Calu3 (cell line): ENCODE data around the gene SLC44A4. TPM values are rescaled to one million over a fixed set of nuclear protein-coding genes. Genes with fewer than 3 reads are reported as not detected.
"Not testable (repeated sequence)": the region's sequence is repeated elsewhere in the genome, so short reads cannot be mapped to it uniquely, and the experiment has no call there.

Source experiments
- BruUV-seq: library from RNA; stranded (reverse); fragments of 400-500 nt; replicated peaks from 2 replicates; lab custom pipeline; 2021; lab: Mats Ljungman, UMichigan
- CTCF ChIA-PET: fragments of 300-600 bp; sonication (Branson Sonifier 250); formaldehyde crosslinking; loops from one replicate; lab custom pipeline; 2022; ENCODE audit warnings: antibody characterized with exemption; lab: Charles Lee
- DNase-seq: peaks from one replicate; pipeline ENCODE4 v3.0.0; 2022
- H3K27ac Mint-ChIP-seq: one replicate; pipeline ENCODE4 v1.8.0; 2022; ENCODE audit warnings: mixed read lengths; ENCODE audit not compliant: unreplicated experiment
- H3K27me3 Mint-ChIP-seq: one replicate; pipeline ENCODE4 v1.8.0; 2022; ENCODE audit warnings: mixed read lengths; ENCODE audit not compliant: unreplicated experiment
- H3K36me3 Mint-ChIP-seq: one replicate; pipeline ENCODE4 v1.8.0; 2022; ENCODE audit warnings: mild to moderate bottlenecking, moderate library complexity, mixed read lengths; ENCODE audit not compliant: insufficient read depth, unreplicated experiment
- H3K4me1 Mint-ChIP-seq: one replicate; pipeline ENCODE4 v1.8.0; 2022; ENCODE audit warnings: mild to moderate bottlenecking, low read depth, mixed read lengths; ENCODE audit not compliant: unreplicated experiment
- H3K4me3 Mint-ChIP-seq: one replicate; pipeline ENCODE4 v1.8.0; 2022; ENCODE audit warnings: mild to moderate bottlenecking, low read depth, moderate library complexity, mixed read lengths; ENCODE audit not compliant: unreplicated experiment
- H3K9me3 Mint-ChIP-seq: one replicate; pipeline ENCODE4 v1.8.0; 2022; ENCODE audit warnings: low read depth, mixed read lengths; ENCODE audit not compliant: unreplicated experiment
- CTCF ChIP-seq: fragments of 200-600 bp; IDR thresholded peaks from one replicate; pipeline ENCODE4 v1.8.0; 2022; ENCODE audit warnings: antibody characterized with exemption; ENCODE audit not compliant: unreplicated experiment
- intact Hi-C: fragments of 100-400 bp; cut with micrococcal nuclease; formaldehyde crosslinking; loops from one replicate; pipeline ENCODE4 v1.10.0; 2022; ENCODE audit not compliant: unreplicated experiment
- total RNA-seq: library from RNA; stranded (reverse); gene quantifications from 2 replicates; pipeline ENCODE4 v1.2.3, GENCODE V29; 2022

Gene SLC44A4
- total RNA-seq, 1 experiment from 2014 or later: 185 TPM

- Mint-ChIP-seq H3K27ac (no peak overlapping the region), H3K9me3 (no peaks in the 10 kb centered on the region), H3K27me3 (no peaks in the 10 kb centered on the region), H3K4me1 (peaks cover 33% of the 10 kb centered on the region), H3K36me3 (peaks cover 11% of the 10 kb centered on the region), H3K4me3 (no peak overlapping the region)
- no TSS peak for BruUV-seq
- intact Hi-C loops: no loop called here
- CTCF ChIA-PET: interaction anchor here (0.6 to 2.3 kb wide), 4 partner anchors 11 to 375 kb away, joined by 3 to 9 read pairs (median 5); partner anchors contain the start of genes CFB and EHMT2
- DNase-seq: no peak
- TF ChIP-seq CTCF: no peak
Observed at GRCh38 chr6:31908791-31909190, 30.0 kb upstream of the SLC44A4 start.

- H3K27ac Mint-ChIP-seq, DNase-seq, H3K9me3 Mint-ChIP-seq, BruUV-seq, H3K4me3 Mint-ChIP-seq, H3K27me3 Mint-ChIP-seq, intact Hi-C loops: not testable (repeated sequence)
- Mint-ChIP-seq H3K4me1 (peaks cover 36% of the 10 kb centered on the region), H3K36me3 (peaks cover 11% of the 10 kb centered on the region)
- CTCF ChIA-PET: interaction anchor here (0.6 to 1.5 kb wide), 2 partner anchors 11 to 375 kb away, joined by 3 to 5 read pairs; partner anchors contain the start of gene EHMT2
Observed at GRCh38 chr6:31908255-31908654, 29.5 kb upstream of the SLC44A4 start.

- Mint-ChIP-seq H3K9me3 (no peaks in the 10 kb centered on the region), H3K36me3 (peaks cover 21% of the 10 kb centered on the region), H3K4me3 (no peak overlapping the region), H3K27ac (no peak overlapping the region), H3K27me3 (no peaks in the 10 kb centered on the region), H3K4me1 (peaks cover 40% of the 10 kb centered on the region)
- no TSS peak for BruUV-seq
- no peak for TF ChIP-seq CTCF
- CTCF ChIA-PET: interaction anchor here (0.6 to 0.7 kb wide), 3 partner anchors 8 to 704 kb away, joined by 3 to 5 read pairs (median 4); no protein-coding TSS in a partner anchor
- DNase-seq: no peak
- intact Hi-C loops: no loop called here
Observed at GRCh38 chr6:31907158-31907813, 28.5 kb upstream of the SLC44A4 start.

- CTCF ChIA-PET: interaction anchor here (0.7 to 1.5 kb wide), 4 partner anchors 8 to 704 kb away, joined by 3 to 5 read pairs (median 4); no protein-coding TSS in a partner anchor
- Mint-ChIP-seq H3K4me1 (peaks cover 35% of the 10 kb centered on the region), H3K27ac (peak overlapping the region; percentile 8), H3K36me3 (peaks cover 26% of the 10 kb centered on the region)
- H3K4me3 Mint-ChIP-seq, intact Hi-C loops, H3K27me3 Mint-ChIP-seq, H3K9me3 Mint-ChIP-seq, BruUV-seq, DNase-seq: not testable (repeated sequence)
Observed at GRCh38 chr6:31906727-31907126, 27.9 kb upstream of the SLC44A4 start.

GRCh38 chr6:31906122-31906521, 27.3 kb upstream of the SLC44A4 start:
- intact Hi-C loops: no loop called here
- BruUV-seq: no TSS peak
- Mint-ChIP-seq H3K27me3 (no peaks in the 10 kb centered on the region), H3K4me3 (no peak overlapping the region), H3K36me3 (peaks cover 32% of the 10 kb centered on the region), H3K9me3 (no peaks in the 10 kb centered on the region), H3K4me1 (peaks cover 30% of the 10 kb centered on the region), H3K27ac (peak overlapping the region; percentile 8)
- no peak for TF ChIP-seq CTCF
- DNase-seq: no peak
- CTCF ChIA-PET: interaction anchor here (1.0 to 1.5 kb wide), 2 partner anchors 14 to 46 kb away, joined by 3 to 4 read pairs; no protein-coding TSS in a partner anchor
